Ectodermal cell (in vitro differentiated cells): Measurements from ENCODE around the gene HOXC5.

ENCODE experiments used
- H3K27ac ChIP-seq: 2 replicates; pipeline ENCODE4 v1.7.0; 2013; ENCODE audit warnings: mild to moderate bottlenecking, low read depth, low read length; ENCODE audit not compliant: insufficient read depth, poor library complexity, severe bottlenecking
- H3K27me3 ChIP-seq: 2 replicates; pipeline ENCODE4 v1.7.0; 2013; ENCODE audit warnings: mild to moderate bottlenecking, low read length; ENCODE audit not compliant: insufficient read depth, control insufficient read depth, poor library complexity, severe bottlenecking
- H3K36me3 ChIP-seq: one replicate; pipeline ENCODE4 v1.7.0; 2013; ENCODE audit warnings: low read length; ENCODE audit not compliant: control insufficient read depth, insufficient read depth
- H3K4me1 ChIP-seq: one replicate; pipeline ENCODE4 v1.7.0; 2013; ENCODE audit warnings: low read length; ENCODE audit not compliant: control insufficient read depth, insufficient read depth
- H3K4me3 ChIP-seq: 2 replicates; pipeline ENCODE4 v1.7.0; 2013; ENCODE audit warnings: low read depth, low read length, control low read depth; ENCODE audit not compliant: insufficient read depth
- H3K9me3 ChIP-seq: 2 replicates; pipeline ENCODE4 v1.7.0; 2013; ENCODE audit warnings: mild to moderate bottlenecking, low read length, moderate library complexity; ENCODE audit not compliant: control insufficient read depth
- WGBS, 2 experiments: methylation state at CpG; one replicate each; pipeline ENCODE4 v1.1.7; 2013; ENCODE audit warnings: missing lambda C conversion rate in 2 of 2; 5-methylcytosine and 5-hydroxymethylcytosine counted together

The HOXC5 gene

GRCh38 chr12:54002915-54003389 is 29.9 kb upstream of the HOXC5 start:
- H3K9me3 ChIP-seq: no peaks in the 10 kb centered on the region
- no peak overlapping the region for H3K27ac ChIP-seq
- H3K4me3 ChIP-seq: no peak overlapping the region
- H3K4me1 ChIP-seq: peaks cover 3% of the 10 kb centered on the region
- H3K36me3 ChIP-seq: no peaks in the 10 kb centered on the region
- WGBS, 2 experiments: 27 to 29% methylated on average over 19 of the region's 19 CpGs
- peaks cover 100% of the 10 kb centered on the region for H3K27me3 ChIP-seq

GRCh38 chr12:54003625-54004024 is 29.2 kb upstream of the HOXC5 start:
- H3K36me3 ChIP-seq: no peaks in the 10 kb centered on the region
- peaks cover 100% of the 10 kb centered on the region for H3K27me3 ChIP-seq
- H3K27ac ChIP-seq: no peak overlapping the region
- WGBS, 2 experiments: 27 to 29% methylated on average over 3 of the region's 3 CpGs
- H3K4me3 ChIP-seq: no peak overlapping the region
- no peaks in the 10 kb centered on the region for H3K9me3 ChIP-seq
- peaks cover 3% of the 10 kb centered on the region for H3K4me1 ChIP-seq

GRCh38 chr12:54004063-54004840 is 28.6 kb upstream of the HOXC5 start:
- H3K4me1 ChIP-seq: peaks cover 3% of the 10 kb centered on the region
- 45 to 47% methylated on average over 19 to 20 of the region's 20 CpGs for WGBS, 2 experiments
- no peaks in the 10 kb centered on the region for H3K9me3 ChIP-seq
- H3K4me3 ChIP-seq: no peak overlapping the region
- H3K27me3 ChIP-seq: peaks cover 100% of the 10 kb centered on the region
- no peaks in the 10 kb centered on the region for H3K36me3 ChIP-seq
- no peak overlapping the region for H3K27ac ChIP-seq

- Histone ChIP-seq H3K36me3 (no peaks in the 10 kb centered on the region), H3K4me1 (no peaks in the 10 kb centered on the region), H3K9me3 (no peaks in the 10 kb centered on the region), H3K27ac (no peak overlapping the region), H3K4me3 (no peak overlapping the region), H3K27me3 (peaks cover 100% of the 10 kb centered on the region)
- 15 to 16% methylated on average over 31 of the region's 31 CpGs for WGBS, 2 experiments
Measured at GRCh38 chr12:54004841-54005530, 27.9 kb upstream of the HOXC5 start.

GRCh38 chr12:54005531-54005852 is 27.4 kb upstream of the HOXC5 start:
- no peaks in the 10 kb centered on the region for H3K36me3 ChIP-seq
- no peak overlapping the region for H3K4me3 ChIP-seq
- WGBS, 2 experiments: 7 to 9% methylated on average over 26 of the region's 26 CpGs
- no peaks in the 10 kb centered on the region for H3K4me1 ChIP-seq
- peaks cover 100% of the 10 kb centered on the region for H3K27me3 ChIP-seq
- no peak overlapping the region for H3K27ac ChIP-seq
- H3K9me3 ChIP-seq: no peaks in the 10 kb centered on the region

GRCh38 chr12:54005853-54006558 is 26.8 kb upstream of the HOXC5 start:
- H3K27ac ChIP-seq: no peak overlapping the region
- H3K27me3 ChIP-seq: peaks cover 100% of the 10 kb centered on the region
- H3K4me1 ChIP-seq: no peaks in the 10 kb centered on the region
- no peaks in the 10 kb centered on the region for H3K9me3 ChIP-seq
- WGBS, 2 experiments: 9 to 10% methylated on average over 39 of the region's 39 CpGs
- no peaks in the 10 kb centered on the region for H3K36me3 ChIP-seq
- H3K4me3 ChIP-seq: no peak overlapping the region

GRCh38 chr12:54006559-54007220 is 26.2 kb upstream of the HOXC5 start:
- H3K27ac ChIP-seq: no peak overlapping the region
- H3K9me3 ChIP-seq: no peaks in the 10 kb centered on the region
- 27 to 29% methylated on average over 22 of the region's 22 CpGs for WGBS, 2 experiments
- H3K27me3 ChIP-seq: peaks cover 100% of the 10 kb centered on the region
- H3K4me1 ChIP-seq: no peaks in the 10 kb centered on the region
- no peak overlapping the region for H3K4me3 ChIP-seq
- no peaks in the 10 kb centered on the region for H3K36me3 ChIP-seq

GRCh38 chr12:54007538-54008259 is 25.2 kb upstream of the HOXC5 start:
- Histone ChIP-seq H3K27me3 (peaks cover 100% of the 10 kb centered on the region), H3K36me3 (no peaks in the 10 kb centered on the region), H3K4me3 (no peak overlapping the region), H3K9me3 (no peaks in the 10 kb centered on the region), H3K27ac (no peak overlapping the region), H3K4me1 (no peaks in the 10 kb centered on the region)
- 31 to 41% methylated on average over 2 of the region's 2 CpGs for WGBS, 2 experiments

GRCh38 chr12:54008260-54008552 is 24.6 kb upstream of the HOXC5 start:
- Histone ChIP-seq H3K27me3 (peaks cover 100% of the 10 kb centered on the region), H3K36me3 (no peaks in the 10 kb centered on the region), H3K27ac (no peak overlapping the region), H3K4me1 (no peaks in the 10 kb centered on the region), H3K9me3 (no peaks in the 10 kb centered on the region), H3K4me3 (no peak overlapping the region)
- WGBS, 2 experiments: 14 to 23% methylated on average over 2 of the region's 2 CpGs
